Keratinocyte (primary cell): ENCODE measurements around the gene HYAL1. TPM values are rescaled to one million over a fixed set of nuclear protein-coding genes. Genes with fewer than 3 reads are reported as not detected.

ENCODE experiments used
- DNase-seq: peaks from one replicate; pipeline ENCODE4 v3.0.0-alpha.2; 2011; ENCODE audit warnings: low read depth, missing footprints, low spot score
- FAIRE-seq: peaks from 2 replicates; lab custom pipeline; 2011; peaks lifted over from hg19 to GRCh38; lab: Jason Lieb, UNC
- H2AFZ ChIP-seq: 2 replicates; pipeline ENCODE4 v1.6.0; 2012; ENCODE audit warnings: low read length, control low read depth, inconsistent platforms; ENCODE audit not compliant: control insufficient read depth
- H3K27ac ChIP-seq: 2 replicates; pipeline ENCODE4 v1.5.1; 2011; ENCODE audit warnings: low read length; ENCODE audit not compliant: control insufficient read depth, insufficient read depth
- H3K27me3 ChIP-seq: 3 replicates; pipeline ENCODE4 v1.6.0; 2011; ENCODE audit warnings: low read length; ENCODE audit not compliant: control insufficient read depth, insufficient read depth; ENCODE audit errors: extremely low read depth
- H3K36me3 ChIP-seq, 2 experiments: 2 replicates in 1 of 2; 3 replicates in 1 of 2; pipeline ENCODE4 v1.5.1; 2011; ENCODE audit warnings: low read length in 2 of 2, mild to moderate bottlenecking in 1 of 2; ENCODE audit not compliant: control insufficient read depth in 2 of 2, insufficient read depth in 2 of 2; ENCODE audit errors: extremely low read depth in 1 of 2
- H3K4me1 ChIP-seq: 3 replicates; pipeline ENCODE4 v1.5.1; 2011; ENCODE audit warnings: low read length; ENCODE audit not compliant: control insufficient read depth, insufficient read depth; ENCODE audit errors: extremely low read depth
- H3K4me2 ChIP-seq: 3 replicates; pipeline ENCODE4 v1.6.0; 2011; ENCODE audit warnings: low read depth, low read length; ENCODE audit not compliant: control insufficient read depth, insufficient read depth; ENCODE audit errors: extremely low read depth
- H3K4me3 ChIP-seq, 3 experiments: fragments of 200-600 bp in 1 of 3; sonication (generic) in 1 of 3; 2 replicates in 2 of 3; 3 replicates in 1 of 3; pipeline ENCODE4 v1.5.1; 2011 to 2016; ENCODE audit warnings: low read length in 3 of 3, mild to moderate bottlenecking in 3 of 3, control low read depth in 2 of 3, inconsistent platforms in 1 of 3, low read depth in 1 of 3, mixed read lengths in 1 of 3, mixed run types in 1 of 3, moderate library complexity in 1 of 3; ENCODE audit not compliant: control insufficient read depth in 2 of 3, insufficient read depth in 2 of 3; ENCODE audit errors: extremely low read depth in 1 of 3
- H3K79me2 ChIP-seq: 2 replicates; pipeline ENCODE4 v1.6.0; 2012; ENCODE audit warnings: low read length; ENCODE audit not compliant: control insufficient read depth, insufficient read depth
- H3K9ac ChIP-seq: 3 replicates; pipeline ENCODE4 v1.6.0; 2011; ENCODE audit warnings: low read length; ENCODE audit not compliant: control insufficient read depth, insufficient read depth; ENCODE audit errors: extremely low read depth
- H3K9me1 ChIP-seq: 3 replicates; pipeline ENCODE4 v1.6.0; 2011; ENCODE audit warnings: low read length; ENCODE audit not compliant: control insufficient read depth, insufficient read depth; ENCODE audit errors: extremely low read depth
- H3K9me3 ChIP-seq: 2 replicates; pipeline ENCODE4 v1.5.1; 2012; ENCODE audit warnings: low read depth, low read length; ENCODE audit not compliant: control insufficient read depth
- H4K20me1 ChIP-seq: 3 replicates; pipeline ENCODE4 v1.6.0; 2011; ENCODE audit warnings: low read length; ENCODE audit not compliant: control insufficient read depth, insufficient read depth; ENCODE audit errors: extremely low read depth
- CTCF ChIP-seq, 3 experiments: IDR thresholded peaks in 1 of 3; conservative IDR thresholded peaks in 1 of 3; optimal IDR thresholded peaks in 1 of 3; 2 replicates in 2 of 3; 3 replicates in 1 of 3; pipeline versions ENCODE3 to v1.5.1; 2011; ENCODE audit warnings: low read length in 3 of 3, mild to moderate bottlenecking in 3 of 3, moderate library complexity in 2 of 3, control low read depth in 1 of 3, inconsistent platforms in 1 of 3; ENCODE audit not compliant: insufficient read depth in 2 of 3; ENCODE audit errors: extremely low read depth in 1 of 3
- EZH2 ChIP-seq: IDR thresholded peaks from one replicate; pipeline ENCODE4 v1.6.1; 2012; ENCODE audit warnings: inconsistent platforms, mild to moderate bottlenecking, low read length, moderate library complexity
- dilution Hi-C: fragments of 300-500 bp; cut with MboI; formaldehyde crosslinking; loops from one replicate; pipeline ENCODE4 v1.7.0; 2020; ENCODE audit warnings: low sequenced_read_pairs; ENCODE audit not compliant: extremely low pct_ligation_motif_present
- polyA plus RNA-seq, 5 experiments: library from polyadenylated mRNA; depleted of rRNA in 3 of 5; stranded (reverse) in 3 of 5; stranded (forward) in 1 of 5; unstranded in 1 of 5; fragments of >200 nt; gene quantifications; 1 replicate in 1 of 5; 2 replicates in 3 of 5; 3 replicates in 1 of 5; pipeline versions ENCODE4 v1.2.1 to v1.2.3, GENCODE V29; 2011 to 2012; ENCODE audit warnings: missing spikeins in 2 of 5, low read depth in 1 of 5, low replicate concordance in 1 of 5

HYAL1 gene
- polyA plus RNA-seq, 1 donor (not counting 4 experiments of a cell fraction or from before 2014, with no cell fraction given) = 13.9 TPM

- Histone ChIP-seq H3K9me3 (no peaks in the 10 kb centered on the region), H3K36me3 (peaks cover 42% of the 10 kb centered on the region in 2 experiments), H3K4me2 (no peak overlapping the region), H3K27ac (no peak overlapping the region), H3K79me2 (peaks cover 29% of the 10 kb centered on the region), H4K20me1 (no peaks in the 10 kb centered on the region), H3K9me1 (no peaks in the 10 kb centered on the region), H3K9ac (no peak overlapping the region), H2AFZ (no peak overlapping the region), H3K4me3 (no peak overlapping the region), H3K27me3 (no peaks in the 10 kb centered on the region), H3K4me1 (peaks cover 12% of the 10 kb centered on the region)
- TF ChIP-seq CTCF (optimal IDR thresholded peaks at IDR 0.05 in 1 of 3, IDR thresholded peaks at IDR 0.05 in 1 of 3, conservative IDR thresholded peaks at IDR 0.05 in 1 of 3; ENCODE audit: extremely low read depth in 1 of 3, insufficient read depth in 2 of 3, low read length in 3 of 3) (no peak), EZH2 (no peak)
- FAIRE-seq (no peak), DNase-seq (no peak)
- dilution Hi-C loops = no loop called here
These were observed 14.2 kb downstream of the HYAL1 start for GRCh38 chr3:50289130-50289529.

GRCh38 chr3:50288387-50289007 lies 14.9 kb downstream of the HYAL1 start:
- dilution Hi-C loops = no loop called here
- FAIRE-seq = no peak

More at GRCh38 chr3:50288387-50289007, 14.9 kb downstream of the HYAL1 start:
- peaks cover 42% of the 10 kb centered on the region in 2 experiments for H3K36me3 ChIP-seq
- H2AFZ ChIP-seq = no peak overlapping the region
- H3K4me1 ChIP-seq = peaks cover 12% of the 10 kb centered on the region
- no peaks in the 10 kb centered on the region for H3K9me1 ChIP-seq
- H3K9me3 ChIP-seq = no peaks in the 10 kb centered on the region
- H3K4me3 ChIP-seq = no peak overlapping the region
- H3K27ac ChIP-seq = no peak overlapping the region
- H4K20me1 ChIP-seq = no peaks in the 10 kb centered on the region
- no peak for DNase-seq
- H3K27me3 ChIP-seq = no peaks in the 10 kb centered on the region
- H3K79me2 ChIP-seq = peaks cover 29% of the 10 kb centered on the region
- no peak overlapping the region for H3K9ac ChIP-seq
- H3K4me2 ChIP-seq = no peak overlapping the region
- TF ChIP-seq EZH2 = no peak
- TF ChIP-seq CTCF (optimal IDR thresholded peaks at IDR 0.05 in 1 of 3, IDR thresholded peaks at IDR 0.05 in 1 of 3, conservative IDR thresholded peaks at IDR 0.05 in 1 of 3; ENCODE audit: extremely low read depth in 1 of 3, insufficient read depth in 2 of 3, low read length in 3 of 3) = no peak
